ENCODE data around the gene RPA1. TPM values are rescaled to one million over a fixed set of nuclear protein-coding genes. Genes with fewer than 3 reads are reported as not detected.

Gene RPA1
- total RNA-seq, 1 donor from 2014 or later, result 72.0 TPM

GRCh38 chr17:1930337-1930645, 100.5 kb downstream of the RPA1 start:
- DNase-seq, result no peak
- Histone ChIP-seq H3K9me3 (replicated peaks) (no peaks in the 10 kb centered on the region), H3K36me3 (no peaks in the 10 kb centered on the region), H3K27ac (replicated peaks) (no peak overlapping the region), H3K4me3 (no peak overlapping the region), H3K27me3 (ENCODE audit: low read depth) (peaks cover 13% of the 10 kb centered on the region), H3K4me1 (peaks cover 32% of the 10 kb centered on the region)
- TF ChIP-seq CTCF (IDR thresholded peaks at IDR 0.05; ENCODE audit: borderline replicate concordance), result no peak
- intact Hi-C loops (cut with micrococcal nuclease), result no loop called here

GRCh38 chr17:1931844-1932579, 102.2 kb downstream of the RPA1 start:
- intact Hi-C loops (cut with micrococcal nuclease), result no loop called here
- H3K4me3 ChIP-seq, result peak overlapping the region; percentile 21
- DNase-seq, result peak; percentile 40
- H3K4me1 ChIP-seq, result peaks cover 32% of the 10 kb centered on the region
- H3K27ac ChIP-seq (replicated peaks), result peak overlapping the region; percentile 70
- no peaks in the 10 kb centered on the region for H3K9me3 ChIP-seq (replicated peaks)
- no peaks in the 10 kb centered on the region for H3K36me3 ChIP-seq
- H3K27me3 ChIP-seq (ENCODE audit: low read depth), result peaks cover 13% of the 10 kb centered on the region
- TF ChIP-seq CTCF (IDR thresholded peaks at IDR 0.05; ENCODE audit: borderline replicate concordance), result no peak

GRCh38 chr17:1933875-1934715, 104.3 kb downstream of the RPA1 start:
- H3K9me3 ChIP-seq (replicated peaks), result no peaks in the 10 kb centered on the region
- H3K4me1 ChIP-seq, result peaks cover 24% of the 10 kb centered on the region
- H3K27ac ChIP-seq (replicated peaks), result no peak overlapping the region
- DNase-seq, result no peak
- H3K27me3 ChIP-seq (ENCODE audit: low read depth), result peaks cover 13% of the 10 kb centered on the region
- no peak for TF ChIP-seq CTCF (IDR thresholded peaks at IDR 0.05; ENCODE audit: borderline replicate concordance)
- intact Hi-C loops (cut with micrococcal nuclease), result no loop called here
- H3K36me3 ChIP-seq, result no peaks in the 10 kb centered on the region
- no peak overlapping the region for H3K4me3 ChIP-seq

DNA sequence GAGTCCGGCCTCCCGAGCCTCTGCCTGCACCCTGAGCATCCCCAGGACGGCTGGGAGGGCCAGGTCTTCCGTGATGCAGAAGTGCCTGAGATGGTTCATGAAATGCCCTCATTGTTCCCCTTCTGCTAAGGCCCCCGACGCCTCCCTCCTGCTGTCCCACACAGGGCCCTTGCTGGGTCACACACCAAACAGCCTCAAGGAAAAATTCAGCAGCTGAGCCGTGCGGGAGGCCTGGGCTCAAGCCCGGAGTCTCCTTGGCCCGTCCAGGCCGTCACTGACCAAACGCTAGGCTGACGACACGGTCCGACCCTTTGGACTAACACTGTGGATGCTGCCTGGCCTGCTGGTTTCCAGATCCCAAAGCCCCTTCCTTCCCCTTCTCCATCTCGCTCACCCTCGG, 105.1 kb downstream of the RPA1 start:
- Histone ChIP-seq H3K9me3 (replicated peaks) (no peaks in the 10 kb centered on the region), H3K27ac (replicated peaks) (no peak overlapping the region), H3K4me3 (no peak overlapping the region), H3K27me3 (ENCODE audit: low read depth) (peaks cover 13% of the 10 kb centered on the region), H3K36me3 (no peaks in the 10 kb centered on the region), H3K4me1 (peaks cover 16% of the 10 kb centered on the region)
- intact Hi-C loops (cut with micrococcal nuclease), result no loop called here
- DNase-seq, result no peak
- TF ChIP-seq CTCF (IDR thresholded peaks at IDR 0.05; ENCODE audit: borderline replicate concordance), result no peak

- Histone ChIP-seq H3K4me3 (no peak overlapping the region), H3K36me3 (no peaks in the 10 kb centered on the region), H3K27me3 (ENCODE audit: low read depth) (peaks cover 12% of the 10 kb centered on the region), H3K27ac (replicated peaks) (no peak overlapping the region), H3K9me3 (replicated peaks) (no peaks in the 10 kb centered on the region), H3K4me1 (peaks cover 13% of the 10 kb centered on the region)
- intact Hi-C loops (cut with micrococcal nuclease), result no loop called here
- TF ChIP-seq CTCF (IDR thresholded peaks at IDR 0.05; ENCODE audit: borderline replicate concordance), result no peak
- no peak for DNase-seq
Measured at GRCh38 chr17:1936766-1937165, 107.0 kb downstream of the RPA1 start.

Data from left ventricle myocardium inferior (tissue), 1 donor.